Measurements from ENCODE around the gene FREY1. TPM values are rescaled to one million over a fixed set of nuclear protein-coding genes. Genes with fewer than 3 reads are reported as not detected.

Gene FREY1
- total RNA-seq, 2 donors from 2014 or later = 0.55 to 0.82 TPM

- Histone ChIP-seq H3K9me3 (no peaks in the 10 kb centered on the region), H3K36me3 (no peaks in the 10 kb centered on the region), H3K4me3 (no peak overlapping the region), H3K27me3 (peaks cover 5 to 13% of the 10 kb centered on the region in 2 donors), H3K27ac (no peak overlapping the region), H3K4me1 (peaks cover 0 to 19% of the 10 kb centered on the region in 2 donors)
- no peak for TF ChIP-seq CTCF (IDR thresholded peaks at IDR 0.05)
- DNase-seq (ENCODE audit: low spot score) = no peak
Observed at GRCh38 chr11:45924927-45925326, 17.9 kb upstream of the FREY1 start.

- Histone ChIP-seq H3K4me3 (no peak overlapping the region), H3K27ac (no peak overlapping the region), H3K9me3 (no peaks in the 10 kb centered on the region), H3K4me1 (peaks cover 0 to 25% of the 10 kb centered on the region in 2 donors), H3K36me3 (no peaks in the 10 kb centered on the region), H3K27me3 (peaks cover 5 to 13% of the 10 kb centered on the region in 2 donors)
- no peak for DNase-seq (ENCODE audit: low spot score)
- TF ChIP-seq CTCF (IDR thresholded peaks at IDR 0.05) = no peak
Observed at GRCh38 chr11:45924036-45924915, 17.2 kb upstream of the FREY1 start.

- H3K27me3 ChIP-seq = peaks cover 5 to 13% of the 10 kb centered on the region in 2 donors
- H3K4me3 ChIP-seq = peak within 1 kb of the TSS; percentile 37 to 42
- no peak within 1 kb of the TSS for H3K27ac ChIP-seq
- TF ChIP-seq CTCF (IDR thresholded peaks at IDR 0.05) = no peak
- H3K36me3 ChIP-seq = no peaks in the 10 kb centered on the region
- H3K9me3 ChIP-seq = no peaks in the 10 kb centered on the region
- no peak for DNase-seq (ENCODE audit: low spot score)
- peaks cover 0 to 30% of the 10 kb centered on the region in 2 donors for H3K4me1 ChIP-seq
Observed at GRCh38 chr11:45922425-45923082, 15.5 kb upstream of the FREY1 start, which contains the start of gene LARGE2. Gene LARGE2 (plus strand): TSS chr11:45922656. CDS start chr11:45922883, 227 bp downstream.

GRCh38 chr11:45921561-45922424, 14.7 kb upstream of the FREY1 start:
- no peak for DNase-seq (ENCODE audit: low spot score)
- no peaks in the 10 kb centered on the region for H3K36me3 ChIP-seq
- TF ChIP-seq CTCF (IDR thresholded peaks at IDR 0.05) = no peak
- peaks cover 5 to 13% of the 10 kb centered on the region in 2 donors for H3K27me3 ChIP-seq
- no peaks in the 10 kb centered on the region for H3K9me3 ChIP-seq
- no peak overlapping the region for H3K27ac ChIP-seq
- peak overlapping the region; percentile 37 to 42 for H3K4me3 ChIP-seq
- H3K4me1 ChIP-seq = peaks cover 0 to 36% of the 10 kb centered on the region in 2 donors
